ENCODE results near the gene SERF2. TPM values are rescaled to one million over a fixed set of nuclear protein-coding genes. Genes with fewer than 3 reads are reported as not detected.
A peak's percentile ranks its signal among the peaks of the same experiment; 100 is the strongest.

SERF2 gene
- total RNA-seq, 1 donor from 2014 or later, result 900 TPM

GRCh38 chr15:43751885-43752284 is 40.2 kb upstream of the SERF2 start:
- Histone ChIP-seq H3K36me3 (peaks cover 42% of the 10 kb centered on the region), H3K4me3 (no peak overlapping the region), H3K27ac (replicated peaks) (no peak overlapping the region), H3K4me1 (peaks cover 72% of the 10 kb centered on the region), H3K27me3 (ENCODE audit: low read depth) (no peaks in the 10 kb centered on the region), H3K9me3 (replicated peaks) (no peaks in the 10 kb centered on the region)
- TF ChIP-seq CTCF (IDR thresholded peaks at IDR 0.05; ENCODE audit: borderline replicate concordance), result no peak
- no peak for DNase-seq
- intact Hi-C loops (cut with micrococcal nuclease), result no loop called here

GRCh38 chr15:43762824-43763223 is 29.3 kb upstream of the SERF2 start:
- Histone ChIP-seq H3K36me3 (peaks cover 100% of the 10 kb centered on the region), H3K27ac (replicated peaks) (no peak overlapping the region), H3K9me3 (replicated peaks) (no peaks in the 10 kb centered on the region), H3K4me3 (no peak overlapping the region), H3K27me3 (ENCODE audit: low read depth) (no peaks in the 10 kb centered on the region), H3K4me1 (peaks cover 9% of the 10 kb centered on the region)
- no peak for TF ChIP-seq CTCF (IDR thresholded peaks at IDR 0.05; ENCODE audit: borderline replicate concordance)
- intact Hi-C loops (cut with micrococcal nuclease), result no loop called here
- DNase-seq, result no peak

- no peak for TF ChIP-seq CTCF (IDR thresholded peaks at IDR 0.05; ENCODE audit: borderline replicate concordance)
- Histone ChIP-seq H3K36me3 (peaks cover 100% of the 10 kb centered on the region), H3K27me3 (ENCODE audit: low read depth) (no peaks in the 10 kb centered on the region), H3K4me3 (no peak overlapping the region), H3K27ac (replicated peaks) (peak overlapping the region; percentile 12), H3K9me3 (replicated peaks) (no peaks in the 10 kb centered on the region), H3K4me1 (peaks cover 9% of the 10 kb centered on the region)
- no peak for DNase-seq
- intact Hi-C loops (cut with micrococcal nuclease), result no loop called here
Observed at GRCh38 chr15:43763819-43764446, 28.2 kb upstream of the SERF2 start.

- peak; percentile 82 for TF ChIP-seq CTCF (IDR thresholded peaks at IDR 0.05; ENCODE audit: borderline replicate concordance)
- intact Hi-C loops (cut with micrococcal nuclease), result no loop called here
- Histone ChIP-seq H3K27me3 (ENCODE audit: low read depth) (no peaks in the 10 kb centered on the region), H3K27ac (replicated peaks) (peak overlapping the region; percentile 27), H3K36me3 (peaks cover 93% of the 10 kb centered on the region), H3K9me3 (replicated peaks) (no peaks in the 10 kb centered on the region), H3K4me3 (no peak overlapping the region), H3K4me1 (peaks cover 15% of the 10 kb centered on the region)
- peak; percentile 37 for DNase-seq
Observed at GRCh38 chr15:43769584-43770228, 22.4 kb upstream of the SERF2 start.

- peaks cover 72% of the 10 kb centered on the region for H3K36me3 ChIP-seq
- no peaks in the 10 kb centered on the region for H3K9me3 ChIP-seq (replicated peaks)
- no peak for DNase-seq
- H3K27ac ChIP-seq (replicated peaks), result peak overlapping the region; percentile 14
- peaks cover 23% of the 10 kb centered on the region for H3K4me1 ChIP-seq
- no peaks in the 10 kb centered on the region for H3K27me3 ChIP-seq (ENCODE audit: low read depth)
- TF ChIP-seq CTCF (IDR thresholded peaks at IDR 0.05; ENCODE audit: borderline replicate concordance), result no peak
- intact Hi-C loops (cut with micrococcal nuclease), result no loop called here
- no peak overlapping the region for H3K4me3 ChIP-seq
Observed at GRCh38 chr15:43771816-43772215, 20.3 kb upstream of the SERF2 start.

Measured in left ventricle myocardium inferior (tissue), 1 donor.